H9 (cell line): ENCODE results near the gene ZNF764. TPM values are rescaled to one million over a fixed set of nuclear protein-coding genes. Genes with fewer than 3 reads are reported as not detected.

Experiments used
- DNase-seq: peaks from one replicate; pipeline ENCODE4 v3.0.0-alpha.2; 2017
- H2AFZ ChIP-seq: one replicate; pipeline ENCODE4 v1.6.1; 2013; ENCODE audit warnings: mild to moderate bottlenecking, low read length, control low read depth, moderate library complexity
- H2AK5ac ChIP-seq: 2 replicates; pipeline ENCODE4 v1.6.1; 2013; ENCODE audit warnings: low read length, control low read depth, mixed read lengths; ENCODE audit not compliant: insufficient read length
- H2BK120ac ChIP-seq: one replicate; pipeline ENCODE4 v1.6.1; 2013; ENCODE audit warnings: low read depth, mild to moderate bottlenecking, low read length, control low read depth, inconsistent platforms; ENCODE audit not compliant: poor library complexity, severe bottlenecking
- H2BK12ac ChIP-seq: 2 replicates; pipeline ENCODE4 v1.6.1; 2013; ENCODE audit warnings: low read length, control low read depth, mixed read lengths, low read depth; ENCODE audit not compliant: insufficient read length
- H2BK15ac ChIP-seq: 2 replicates; pipeline ENCODE4 v1.6.1; 2013; ENCODE audit warnings: low read depth, low read length, control low read depth
- H2BK20ac ChIP-seq: one replicate; pipeline ENCODE4 v1.6.1; 2013; ENCODE audit warnings: low read depth, mild to moderate bottlenecking, low read length, control low read depth, inconsistent platforms; ENCODE audit not compliant: poor library complexity, severe bottlenecking
- H2BK5ac ChIP-seq: 2 replicates; pipeline ENCODE4 v1.6.1; 2013; ENCODE audit warnings: low read length, control low read depth, mixed read lengths; ENCODE audit not compliant: insufficient read length
- H3K14ac ChIP-seq: 2 replicates; pipeline ENCODE4 v1.6.1; 2013; ENCODE audit warnings: low read length, control low read depth; ENCODE audit not compliant: insufficient read depth
- H3K18ac ChIP-seq: 2 replicates; pipeline ENCODE4 v1.6.1; 2013; ENCODE audit warnings: low read depth, mild to moderate bottlenecking, mixed read lengths, low read length, control low read depth; ENCODE audit not compliant: insufficient read length
- H3K23ac ChIP-seq: 2 replicates; pipeline ENCODE4 v1.6.1; 2013; ENCODE audit warnings: low read length, control low read depth, mixed read lengths, low read depth; ENCODE audit not compliant: insufficient read length
- H3K23me2 ChIP-seq: 2 replicates; pipeline ENCODE4 v1.6.1; 2013; ENCODE audit warnings: low read depth, mild to moderate bottlenecking, mixed read lengths, low read length, control low read depth; ENCODE audit not compliant: insufficient read length, poor library complexity, severe bottlenecking
- H3K27ac ChIP-seq: 2 replicates; pipeline ENCODE4 v1.5.1; 2013; ENCODE audit warnings: low read length, control low read depth, mixed read lengths, low read depth; ENCODE audit not compliant: insufficient read length
- H3K27me3 ChIP-seq: 2 replicates; pipeline ENCODE4 v1.6.1; 2013; ENCODE audit warnings: low read length, control low read depth, inconsistent platforms; ENCODE audit not compliant: insufficient read depth
- H3K4ac ChIP-seq: 2 replicates; pipeline ENCODE4 v1.6.1; 2013; ENCODE audit warnings: low read depth, mild to moderate bottlenecking, control low read depth, inconsistent platforms, low read length, moderate library complexity
- H3K4me1 ChIP-seq: 2 replicates; pipeline ENCODE4 v1.6.1; 2013; ENCODE audit warnings: low read length, control low read depth, inconsistent platforms; ENCODE audit not compliant: insufficient read depth
- H3K4me2 ChIP-seq: 2 replicates; pipeline ENCODE4 v1.6.1; 2013; ENCODE audit warnings: low read length, control low read depth, mixed read lengths; ENCODE audit not compliant: insufficient read length, insufficient read depth
- H3K56ac ChIP-seq: 2 replicates; pipeline ENCODE4 v1.6.1; 2013; ENCODE audit warnings: low read depth, mild to moderate bottlenecking, mixed read lengths, low read length, control low read depth; ENCODE audit not compliant: insufficient read length
- H3K79me1 ChIP-seq: 2 replicates; pipeline ENCODE4 v1.6.1; 2013; ENCODE audit warnings: low read depth, mild to moderate bottlenecking, moderate library complexity, low read length, control low read depth, inconsistent platforms; ENCODE audit not compliant: insufficient read depth, poor library complexity, severe bottlenecking
- H3K79me2 ChIP-seq: 2 replicates; pipeline ENCODE4 v1.6.1; 2013; ENCODE audit warnings: low read length, control low read depth, inconsistent platforms; ENCODE audit not compliant: insufficient read depth
- H3K9ac ChIP-seq: 2 replicates; pipeline ENCODE4 v1.6.1; 2013; ENCODE audit warnings: low read length, control low read depth, mixed read lengths; ENCODE audit not compliant: insufficient read length; ENCODE audit errors: extremely low read depth
- H3K9me3 ChIP-seq: one replicate; pipeline ENCODE4 v1.6.1; 2013; ENCODE audit warnings: low read depth, low read length, inconsistent platforms; ENCODE audit not compliant: control insufficient read depth
- H3T11ph ChIP-seq: one replicate; pipeline ENCODE4 v1.6.1; 2013; ENCODE audit warnings: mild to moderate bottlenecking, low read length, control low read depth, inconsistent platforms
- H4K20me1 ChIP-seq: one replicate; pipeline ENCODE4 v1.6.1; 2013; ENCODE audit not compliant: control insufficient read depth, insufficient read length, insufficient read depth
- H4K5ac ChIP-seq: 2 replicates; pipeline ENCODE4 v1.6.1; 2013; ENCODE audit warnings: low read depth, mild to moderate bottlenecking, mixed read lengths, low read length, control low read depth; ENCODE audit not compliant: insufficient read length
- H4K8ac ChIP-seq: replicated peaks from 2 replicates; pipeline ENCODE4 v1.6.1; 2013; ENCODE audit warnings: low read length, control low read depth, mixed read lengths, low read depth; ENCODE audit not compliant: insufficient read length
- H4K91ac ChIP-seq: 2 replicates; pipeline ENCODE4 v1.6.1; 2013; ENCODE audit warnings: low read depth, mild to moderate bottlenecking, moderate library complexity, mixed read lengths, low read length, control low read depth; ENCODE audit not compliant: insufficient read length
- H3K27ac Mint-ChIP-seq, 3 experiments: 2 replicates in 2 of 3; 3 replicates in 1 of 3; pipeline ENCODE4 v1.8.0; 2020 to 2021; ENCODE audit warnings: mixed read lengths in 3 of 3, mild to moderate bottlenecking in 1 of 3, moderate library complexity in 1 of 3
- H3K27me3 Mint-ChIP-seq: 2 replicates; pipeline ENCODE4 v1.8.0; 2021; ENCODE audit warnings: low read depth, mild to moderate bottlenecking, moderate library complexity, mixed read lengths
- H3K36me3 Mint-ChIP-seq, 3 experiments: 2 replicates in 2 of 3; 3 replicates in 1 of 3; pipeline ENCODE4 v1.8.0; 2020 to 2021; ENCODE audit warnings: low read depth in 3 of 3, mixed read lengths in 3 of 3; ENCODE audit not compliant: insufficient read depth in 1 of 3
- H3K4me1 Mint-ChIP-seq, 2 experiments: 2 replicates each; pipeline ENCODE4 v1.8.0; 2020; ENCODE audit warnings: mixed read lengths in 2 of 2
- H3K4me3 Mint-ChIP-seq, 2 experiments: 2 replicates in 1 of 2; 3 replicates in 1 of 2; pipeline ENCODE4 v1.8.0; 2020 to 2021; ENCODE audit warnings: mild to moderate bottlenecking in 2 of 2, mixed read lengths in 2 of 2, moderate library complexity in 1 of 2
- H3K9me3 Mint-ChIP-seq, 2 experiments: 2 replicates in 1 of 2; 3 replicates in 1 of 2; pipeline ENCODE4 v1.8.0; 2020; ENCODE audit warnings: mild to moderate bottlenecking in 2 of 2, mixed read lengths in 2 of 2, moderate library complexity in 1 of 2
- WGBS: extraction: QIAGEN DNeasy Blood & Tissue Kit; methylation state at CpG from one replicate; pipeline ENCODE4 v1.1.7; 2013; ENCODE audit warnings: missing lambda C conversion rate, low lambda C conversion rate, mixed read lengths; ENCODE audit not compliant: insufficient read length; ENCODE audit errors: extremely low coverage; 5-methylcytosine and 5-hydroxymethylcytosine counted together
- total RNA-seq: library from RNA; stranded (reverse); gene quantifications from 2 replicates; pipeline ENCODE4 v1.2.1, GENCODE V29; 2021
- TF ChIP-seq, protein P1 (sequence below): fragments of 200-600 bp; sonication (generic); conservative IDR thresholded peaks from 3 replicates; pipeline ENCODE4 v1.8.0; 2021; ENCODE audit warnings: antibody characterized with exemption, mild to moderate bottlenecking

Gene ZNF764
- total RNA-seq, 1 experiment from 2014 or later: 11.4 TPM

DNA sequence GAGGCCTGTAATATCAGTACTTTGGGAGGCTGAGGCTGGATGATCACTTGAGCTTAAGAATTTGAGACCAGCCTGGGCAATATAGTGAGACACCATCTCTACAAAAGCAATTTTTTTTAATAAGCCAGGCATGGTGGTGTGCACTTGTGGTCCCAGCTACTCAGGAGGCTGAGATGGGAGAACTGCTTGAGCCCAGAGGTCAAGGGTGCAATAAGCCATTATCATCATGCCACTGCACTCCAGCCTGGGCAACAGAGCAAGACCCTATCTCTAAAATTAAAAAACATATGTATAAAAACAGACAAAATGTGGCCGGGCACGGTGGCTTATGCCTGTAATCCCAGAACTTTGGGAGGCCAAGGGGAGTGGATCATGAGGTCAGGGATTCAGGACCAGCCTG is 30.5 kb upstream of the ZNF764 start:
- peaks cover 8 to 22% (median 15%) of the 10 kb centered on the region in 3 experiments; a peak in 6 of 7 replicates for H3K36me3 Mint-ChIP-seq
- no peak overlapping the region for H3K4me3 Mint-ChIP-seq
- H3K56ac ChIP-seq: no peak overlapping the region
- H2BK20ac ChIP-seq: no peak overlapping the region
- no peaks in the 10 kb centered on the region for H3K9me3 ChIP-seq
- H3K4me2 ChIP-seq: no peak overlapping the region
- H2BK5ac ChIP-seq: no peak overlapping the region
- DNase-seq: no peak
- H2BK120ac ChIP-seq: no peak overlapping the region
- no peak overlapping the region for H3K27ac Mint-ChIP-seq
- WGBS: no CpG with 5 or more reads among the region's 2 CpGs
- no peak overlapping the region for H4K8ac ChIP-seq
- H4K91ac ChIP-seq: no peak overlapping the region
- H3K4me1 Mint-ChIP-seq: peaks cover 4 to 10% of the 10 kb centered on the region in 2 experiments; a peak in 3 of 4 replicates
- H2AFZ ChIP-seq: no peak overlapping the region
- H2AK5ac ChIP-seq: no peak overlapping the region
- no peaks in the 10 kb centered on the region for H3K79me1 ChIP-seq
- H3K27me3 Mint-ChIP-seq: no peaks in the 10 kb centered on the region
- no peaks in the 10 kb centered on the region for H3K27me3 ChIP-seq
- no peak overlapping the region for H4K5ac ChIP-seq
- no peaks in the 10 kb centered on the region for H3K9me3 Mint-ChIP-seq
- TF ChIP-seq, protein P1, sequence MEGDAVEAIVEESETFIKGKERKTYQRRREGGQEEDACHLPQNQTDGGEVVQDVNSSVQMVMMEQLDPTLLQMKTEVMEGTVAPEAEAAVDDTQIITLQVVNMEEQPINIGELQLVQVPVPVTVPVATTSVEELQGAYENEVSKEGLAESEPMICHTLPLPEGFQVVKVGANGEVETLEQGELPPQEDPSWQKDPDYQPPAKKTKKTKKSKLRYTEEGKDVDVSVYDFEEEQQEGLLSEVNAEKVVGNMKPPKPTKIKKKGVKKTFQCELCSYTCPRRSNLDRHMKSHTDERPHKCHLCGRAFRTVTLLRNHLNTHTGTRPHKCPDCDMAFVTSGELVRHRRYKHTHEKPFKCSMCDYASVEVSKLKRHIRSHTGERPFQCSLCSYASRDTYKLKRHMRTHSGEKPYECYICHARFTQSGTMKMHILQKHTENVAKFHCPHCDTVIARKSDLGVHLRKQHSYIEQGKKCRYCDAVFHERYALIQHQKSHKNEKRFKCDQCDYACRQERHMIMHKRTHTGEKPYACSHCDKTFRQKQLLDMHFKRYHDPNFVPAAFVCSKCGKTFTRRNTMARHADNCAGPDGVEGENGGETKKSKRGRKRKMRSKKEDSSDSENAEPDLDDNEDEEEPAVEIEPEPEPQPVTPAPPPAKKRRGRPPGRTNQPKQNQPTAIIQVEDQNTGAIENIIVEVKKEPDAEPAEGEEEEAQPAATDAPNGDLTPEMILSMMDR: no peak
- H4K20me1 ChIP-seq: no peaks in the 10 kb centered on the region
- H2BK12ac ChIP-seq: no peak overlapping the region
- no peaks in the 10 kb centered on the region for H3K79me2 ChIP-seq
- no peak overlapping the region for H3T11ph ChIP-seq
- H3K27ac ChIP-seq: no peak overlapping the region
- no peak overlapping the region for H3K18ac ChIP-seq
- no peaks in the 10 kb centered on the region; the same call in 1 of the 2 replicates for H3K4me1 ChIP-seq
- H3K4ac ChIP-seq: no peak overlapping the region
- H3K14ac ChIP-seq: no peak overlapping the region
- peaks cover 7% of the 10 kb centered on the region for H3K23me2 ChIP-seq
- no peak overlapping the region for H3K9ac ChIP-seq
- no peak overlapping the region for H3K23ac ChIP-seq
- no peak overlapping the region for H2BK15ac ChIP-seq
